Stimulated activated naive CD8-positive, alpha-beta T cell treated with anti-CD3 and anti-CD28 coated beads, Interleukin-15, amount 100 ng/mL, for 72 hours (primary cell): ENCODE measurements around the gene SLC30A1.
"Not testable (repeated sequence)": the region's sequence is repeated elsewhere in the genome, so short reads cannot be mapped to it uniquely, and the experiment has no call there.

Experiments used
- ATAC-seq: fragments of 150-1000 bp; cut with Tn5 transposase; 2 replicates; pipeline ENCODE4 v1.10.0; 2021; ENCODE audit warnings: mild to moderate bottlenecking, moderate library complexity
- DNase-seq, 2 donors: peaks; one replicate each; pipeline ENCODE4 v3.0.0; 2021 to 2022
- H3K27ac Mint-ChIP-seq, 2 donors: one replicate each; pipeline ENCODE4 v1.8.0; 2022; ENCODE audit warnings: mild to moderate bottlenecking in 2 of 2, mixed read lengths in 2 of 2, moderate library complexity in 2 of 2
- H3K27me3 Mint-ChIP-seq: one replicate; pipeline ENCODE4 v1.8.0; 2022; ENCODE audit warnings: mixed read lengths
- H3K4me1 Mint-ChIP-seq: one replicate; pipeline ENCODE4 v1.8.0; 2022; ENCODE audit warnings: mild to moderate bottlenecking, mixed read lengths
- H3K4me3 Mint-ChIP-seq, 2 donors: one replicate each; pipeline ENCODE4 v1.8.0; 2022; ENCODE audit warnings: mild to moderate bottlenecking in 2 of 2, mixed read lengths in 2 of 2, moderate library complexity in 1 of 2
- H3K9me3 Mint-ChIP-seq, 2 donors: one replicate each; pipeline ENCODE4 v1.8.0; 2022; ENCODE audit warnings: mixed read lengths in 2 of 2

The SLC30A1 gene

GRCh38 chr1:211579440-211580302 lies 710 bp upstream of the SLC30A1 start:
- DNase-seq, result peak in 1 of 2 donors; percentile 79
- peak overlapping the region; percentile 73 to 79 for H3K4me3 Mint-ChIP-seq
- ATAC-seq, result peak; percentile 68
- H3K4me1 Mint-ChIP-seq, result peaks cover 26% of the 10 kb centered on the region
- no peaks in the 10 kb centered on the region for H3K27me3 Mint-ChIP-seq
- no peaks in the 10 kb centered on the region for H3K9me3 Mint-ChIP-seq
- peak overlapping the region in 1 of 2 donors; percentile 36 for H3K27ac Mint-ChIP-seq

- Mint-ChIP-seq H3K4me1 (peaks cover 32% of the 10 kb centered on the region), H3K27ac (peak overlapping the region; percentile 90 to 96), H3K4me3 (peak overlapping the region; percentile 90 to 95), H3K27me3 (no peaks in the 10 kb centered on the region), H3K9me3 (no peaks in the 10 kb centered on the region)
- DNase-seq (peak; percentile 75 to 79), ATAC-seq (peak; percentile 65)
These were observed 932 bp downstream of the SLC30A1 start for GRCh38 chr1:211577819-211578639.

DNA sequence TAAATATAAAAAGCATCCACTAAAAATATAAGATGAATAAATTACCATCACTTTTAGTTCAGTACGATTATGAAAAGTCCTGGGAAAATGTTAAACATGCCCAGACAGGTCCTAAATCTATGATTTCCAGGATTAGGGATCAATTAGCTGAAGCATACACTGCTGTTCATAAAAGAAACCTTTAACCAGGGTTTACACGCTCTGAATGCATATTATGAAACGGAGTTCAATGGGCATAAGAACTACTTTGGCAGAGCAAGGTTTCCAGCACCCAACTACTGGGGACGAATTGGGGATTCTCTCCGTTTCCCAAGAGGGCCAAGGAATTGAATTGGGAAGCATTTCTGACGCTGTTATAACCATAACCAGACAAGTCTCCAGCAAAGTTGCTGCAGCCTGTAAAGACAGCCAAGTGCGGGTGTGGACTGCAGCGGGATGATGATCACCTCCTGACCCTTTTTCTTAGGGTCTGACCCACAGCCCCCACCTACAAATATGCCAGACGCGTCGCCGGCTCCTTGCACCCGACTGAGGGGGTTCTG lies 1.6 kb downstream of the SLC30A1 start:
- Mint-ChIP-seq H3K27me3 (no peaks in the 10 kb centered on the region), H3K4me3 (peak overlapping the region; percentile 90 to 95), H3K27ac (peak overlapping the region; percentile 61 to 88), H3K9me3 (no peaks in the 10 kb centered on the region), H3K4me1 (peaks cover 35% of the 10 kb centered on the region)
- ATAC-seq, result no peak
- DNase-seq, result no peak

DNA sequence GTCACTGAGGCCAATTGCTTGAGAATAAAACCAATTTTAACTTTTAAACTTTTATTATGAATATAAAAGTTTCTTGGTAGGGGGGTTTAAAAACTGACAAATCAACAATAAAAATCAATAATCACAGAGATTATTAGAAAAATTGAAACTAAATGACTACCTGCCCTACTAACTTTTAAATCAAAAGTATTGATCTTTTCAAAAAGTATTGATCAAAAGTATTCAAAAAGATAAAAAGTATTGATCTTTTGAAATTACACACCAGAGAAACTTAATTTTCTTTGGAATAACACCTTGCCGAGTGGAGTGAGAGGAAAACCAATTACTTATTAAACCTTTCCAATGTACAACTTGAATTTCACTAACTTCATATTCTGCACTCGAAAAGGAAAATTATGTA lies 2.2 kb downstream of the SLC30A1 start:
- no peak for ATAC-seq
- H3K27ac Mint-ChIP-seq, result no peak overlapping the region

DNA sequence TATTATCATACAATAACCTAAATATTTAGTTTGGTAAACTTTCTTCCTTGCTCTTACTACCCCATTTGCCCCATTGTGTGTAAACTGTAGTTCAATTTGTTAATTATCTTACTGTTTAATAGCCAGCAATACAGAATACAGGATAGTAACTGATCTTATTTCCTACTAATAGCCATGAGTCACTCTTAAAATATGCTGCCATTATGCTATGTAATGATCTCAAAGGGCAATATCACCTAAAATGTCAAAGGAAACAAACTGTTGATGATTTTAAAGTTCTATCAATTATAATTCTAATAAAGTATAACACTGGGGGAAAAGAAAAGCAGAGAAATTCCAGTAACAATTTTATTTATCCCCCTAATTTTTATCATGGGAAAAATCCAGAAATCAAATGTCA lies 4.3 kb downstream of the SLC30A1 start:
- ATAC-seq (no peak), DNase-seq (no peak)
- H3K9me3 Mint-ChIP-seq, result no peaks in the 10 kb centered on the region
- H3K4me1 Mint-ChIP-seq, result peaks cover 38% of the 10 kb centered on the region
- H3K27ac Mint-ChIP-seq, result no peak overlapping the region
- no peak overlapping the region for H3K4me3 Mint-ChIP-seq
- H3K27me3 Mint-ChIP-seq, result no peaks in the 10 kb centered on the region

More for the DNA sequence above, 2.2 kb downstream of the SLC30A1 start:
- H3K4me3 Mint-ChIP-seq, result peak overlapping the region; percentile 90 to 95
- H3K27me3 Mint-ChIP-seq, result no peaks in the 10 kb centered on the region
- peaks cover 34% of the 10 kb centered on the region for H3K4me1 Mint-ChIP-seq
- no peak for DNase-seq
- no peaks in the 10 kb centered on the region for H3K9me3 Mint-ChIP-seq

DNA sequence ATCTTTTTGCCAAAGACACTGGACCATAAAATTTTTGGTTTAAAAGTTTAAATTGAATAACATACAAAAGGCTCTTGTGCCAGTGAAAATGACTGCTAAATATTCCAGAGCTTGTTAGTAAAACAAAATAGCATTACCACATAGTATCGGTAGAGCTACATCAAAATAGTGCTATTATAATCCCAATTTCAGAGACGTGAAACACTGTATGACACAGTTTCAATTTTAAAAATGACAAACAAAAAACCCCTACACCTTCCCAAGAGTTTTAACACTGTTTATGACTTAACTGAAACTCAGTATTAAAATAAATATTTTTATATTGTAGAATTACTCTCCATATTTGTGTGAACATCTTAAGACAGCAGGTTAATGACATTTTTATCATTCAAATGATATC lies 7.0 kb downstream of the SLC30A1 start:
- Mint-ChIP-seq H3K4me1 (peaks cover 44% of the 10 kb centered on the region), H3K9me3 (no peaks in the 10 kb centered on the region), H3K27me3 (no peaks in the 10 kb centered on the region), H3K4me3 (peak overlapping the region in 1 of 2 donors; percentile 26), H3K27ac (no peak overlapping the region)
- ATAC-seq (no peak), DNase-seq (no peak)

GRCh38 chr1:211570378-211570777 lies 8.6 kb downstream of the SLC30A1 start:
- Mint-ChIP-seq H3K4me1 (peaks cover 49% of the 10 kb centered on the region), H3K4me3 (peak overlapping the region in 1 of 2 donors; percentile 40)
- not testable (repeated sequence) for H3K9me3 Mint-ChIP-seq, ATAC-seq, H3K27me3 Mint-ChIP-seq, H3K27ac Mint-ChIP-seq, DNase-seq

GRCh38 chr1:211566431-211567025 lies 12.4 kb downstream of the SLC30A1 start:
- peak; percentile 65 for ATAC-seq

DNA sequence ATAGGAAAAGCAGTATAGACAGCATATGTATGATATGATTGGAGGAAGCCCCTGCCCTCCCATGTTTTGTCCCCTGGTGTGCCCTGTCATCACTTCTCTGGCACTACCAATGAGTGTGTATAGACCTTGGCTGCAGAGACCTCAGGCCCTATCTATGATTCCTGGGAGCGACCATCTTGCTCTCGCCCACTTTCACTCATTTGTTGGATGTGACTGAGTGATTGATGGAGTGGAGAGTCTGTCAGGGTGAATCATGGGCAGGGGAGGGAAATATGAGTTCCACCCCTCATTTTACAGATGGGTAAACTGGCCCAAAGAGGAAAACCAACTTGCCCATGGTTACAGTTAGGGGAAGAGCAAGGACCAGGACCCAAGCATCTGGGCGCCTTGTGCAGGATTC lies 14.9 kb downstream of the SLC30A1 start:
- no peaks in the 10 kb centered on the region for H3K9me3 Mint-ChIP-seq
- DNase-seq, result no peak
- ATAC-seq, result no peak
- no peaks in the 10 kb centered on the region for H3K27me3 Mint-ChIP-seq
- H3K4me1 Mint-ChIP-seq, result peaks cover 18% of the 10 kb centered on the region
- H3K4me3 Mint-ChIP-seq, result no peak overlapping the region
- no peak overlapping the region for H3K27ac Mint-ChIP-seq

More at GRCh38 chr1:211566431-211567025, 12.4 kb downstream of the SLC30A1 start:
- Mint-ChIP-seq H3K27me3 (no peaks in the 10 kb centered on the region), H3K27ac (no peak overlapping the region), H3K4me3 (no peak overlapping the region), H3K4me1 (peaks cover 32% of the 10 kb centered on the region), H3K9me3 (no peaks in the 10 kb centered on the region)
- DNase-seq, result no peak

GRCh38 chr1:211559222-211560010 lies 19.5 kb downstream of the SLC30A1 start:
- ATAC-seq (no peak), DNase-seq (no peak)
- H3K27ac Mint-ChIP-seq, result no peak overlapping the region
- no peaks in the 10 kb centered on the region for H3K4me1 Mint-ChIP-seq
- H3K4me3 Mint-ChIP-seq, result no peak overlapping the region
- H3K27me3 Mint-ChIP-seq, result peaks cover under 1% of the 10 kb centered on the region
- H3K9me3 Mint-ChIP-seq, result no peaks in the 10 kb centered on the region

DNA sequence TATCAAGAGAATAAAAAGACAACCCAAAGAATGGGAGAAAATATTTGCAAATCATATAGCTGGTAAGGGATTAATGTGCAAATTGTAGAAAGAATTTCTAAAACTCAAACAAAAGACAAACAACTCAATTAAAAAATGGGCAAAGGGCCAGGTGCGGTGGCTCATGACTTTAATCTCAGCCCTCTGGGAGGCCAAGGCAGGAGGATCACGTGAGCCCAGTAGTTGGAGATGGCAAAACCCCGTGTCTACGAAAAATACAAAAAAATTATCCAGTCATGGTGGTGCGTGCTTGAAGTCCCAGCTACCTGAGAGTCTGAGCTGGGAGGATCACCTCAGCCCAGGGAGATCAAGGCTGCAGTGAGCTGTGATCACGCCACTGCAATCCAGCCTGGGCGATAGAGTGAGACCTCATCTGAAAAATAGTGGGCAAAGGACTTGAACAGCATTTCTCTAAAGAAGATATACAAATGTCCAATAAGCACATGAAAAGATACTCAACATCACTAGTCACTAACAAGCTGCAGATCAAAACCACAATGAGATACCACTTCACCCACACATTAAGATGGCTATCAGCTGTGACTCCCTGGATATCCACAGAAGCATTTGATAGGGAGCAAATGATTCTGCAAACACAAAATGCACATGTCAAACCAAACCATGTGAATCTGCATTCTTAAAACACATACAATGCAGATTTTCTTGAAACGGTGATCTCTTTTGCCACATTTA lies 20.9 kb downstream of the SLC30A1 start:
- Mint-ChIP-seq H3K4me1 (no peaks in the 10 kb centered on the region), H3K4me3 (no peak overlapping the region), H3K27ac (no peak overlapping the region), H3K9me3 (no peaks in the 10 kb centered on the region), H3K27me3 (peaks cover 14% of the 10 kb centered on the region)
- DNase-seq (no peak), ATAC-seq (no peak)

DNA sequence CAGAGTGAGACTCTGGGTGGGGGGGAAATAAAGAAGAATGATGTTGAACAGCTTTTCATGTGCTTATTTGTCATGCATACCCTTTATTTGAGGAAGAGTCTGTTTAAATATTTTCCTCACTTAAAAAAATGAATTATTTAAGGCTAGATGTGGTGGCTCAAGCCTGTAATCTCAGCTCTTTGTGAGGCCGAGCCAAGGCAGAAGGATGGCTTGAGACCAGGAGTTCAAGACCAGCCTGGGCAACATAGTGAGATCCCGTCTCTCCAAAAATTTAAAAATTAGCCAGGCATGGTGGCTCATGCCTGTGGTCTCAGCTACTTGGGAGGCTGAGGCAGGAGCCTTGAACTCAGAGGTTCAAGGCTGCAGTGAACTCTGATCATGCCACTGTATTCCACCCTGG lies 25.4 kb downstream of the SLC30A1 start:
- Mint-ChIP-seq H3K27ac (no peak overlapping the region), H3K27me3 (peaks cover 16% of the 10 kb centered on the region)
- no peak for ATAC-seq

GRCh38 chr1:211551638-211552460 lies 27.1 kb downstream of the SLC30A1 start:
- H3K27me3 Mint-ChIP-seq, result peaks cover 16% of the 10 kb centered on the region
- no peak for DNase-seq
- H3K27ac Mint-ChIP-seq, result no peak overlapping the region
- no peak for ATAC-seq
- H3K9me3 Mint-ChIP-seq, result no peaks in the 10 kb centered on the region
- H3K4me3 Mint-ChIP-seq, result no peak overlapping the region
- no peaks in the 10 kb centered on the region for H3K4me1 Mint-ChIP-seq

More for the DNA sequence above, 25.4 kb downstream of the SLC30A1 start:
- no peak for DNase-seq
- no peaks in the 10 kb centered on the region for H3K4me1 Mint-ChIP-seq
- H3K9me3 Mint-ChIP-seq, result no peaks in the 10 kb centered on the region
- H3K4me3 Mint-ChIP-seq, result no peak overlapping the region
